ENCODE measurements around the gene AHDC1. TPM values are rescaled to one million over a fixed set of nuclear protein-coding genes. Genes with fewer than 3 reads are reported as not detected.

AHDC1 gene
- total and polyA plus RNA-seq, 2 of the 13 experiments (the other 11 are each of a cell fraction or from before 2014, with no cell fraction given): 1.0 to 2.7 TPM

DNA sequence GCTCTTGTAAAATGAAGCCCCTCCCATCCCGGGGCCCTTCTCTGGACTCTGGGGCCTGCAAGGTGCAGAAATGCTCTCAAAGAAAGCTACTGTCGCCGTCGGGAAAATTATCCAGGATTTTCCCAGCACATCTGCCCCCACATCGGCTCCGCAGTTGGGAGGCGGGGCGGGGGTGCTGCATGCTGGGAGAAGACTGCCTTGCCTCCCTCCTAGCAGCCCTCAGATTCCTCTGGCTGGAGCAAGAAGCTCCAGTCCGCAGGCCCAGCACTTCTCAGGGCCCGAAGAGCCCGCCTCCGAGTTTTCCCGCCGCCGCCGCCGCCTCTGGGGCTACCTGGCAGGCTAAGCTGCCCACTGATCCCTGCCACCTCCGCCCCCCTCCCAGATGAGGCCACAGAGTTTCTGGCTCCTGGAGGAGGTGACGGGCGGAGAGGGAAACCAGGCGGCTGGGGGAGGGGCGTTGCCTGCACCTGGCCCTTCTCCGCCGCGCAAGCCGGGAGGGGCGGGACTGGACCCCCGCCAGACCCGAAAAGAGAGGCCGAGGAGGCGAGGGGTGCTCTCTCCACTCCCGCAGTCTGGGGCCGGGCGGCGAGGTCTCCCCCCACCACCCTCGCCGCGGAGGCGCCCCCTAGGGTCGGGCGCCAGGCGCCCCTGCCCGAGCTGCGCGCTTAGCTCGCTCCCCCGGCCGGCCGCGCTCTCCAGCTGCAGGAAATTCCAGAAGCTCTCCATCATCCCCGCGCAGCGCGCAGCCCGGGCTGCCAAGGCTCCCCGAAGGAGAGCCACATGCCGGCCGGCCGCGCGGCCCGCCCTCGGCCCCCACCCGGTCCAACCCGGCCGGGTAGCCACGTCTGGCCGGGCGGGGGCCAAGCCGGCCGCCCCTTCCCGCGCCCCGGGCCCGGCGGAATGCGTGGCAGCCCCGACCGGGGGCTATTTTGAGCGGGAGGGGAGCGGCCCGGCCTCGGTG lies 28.8 kb downstream of the AHDC1 start (continued):
- TF ChIP-seq, protein P1, sequence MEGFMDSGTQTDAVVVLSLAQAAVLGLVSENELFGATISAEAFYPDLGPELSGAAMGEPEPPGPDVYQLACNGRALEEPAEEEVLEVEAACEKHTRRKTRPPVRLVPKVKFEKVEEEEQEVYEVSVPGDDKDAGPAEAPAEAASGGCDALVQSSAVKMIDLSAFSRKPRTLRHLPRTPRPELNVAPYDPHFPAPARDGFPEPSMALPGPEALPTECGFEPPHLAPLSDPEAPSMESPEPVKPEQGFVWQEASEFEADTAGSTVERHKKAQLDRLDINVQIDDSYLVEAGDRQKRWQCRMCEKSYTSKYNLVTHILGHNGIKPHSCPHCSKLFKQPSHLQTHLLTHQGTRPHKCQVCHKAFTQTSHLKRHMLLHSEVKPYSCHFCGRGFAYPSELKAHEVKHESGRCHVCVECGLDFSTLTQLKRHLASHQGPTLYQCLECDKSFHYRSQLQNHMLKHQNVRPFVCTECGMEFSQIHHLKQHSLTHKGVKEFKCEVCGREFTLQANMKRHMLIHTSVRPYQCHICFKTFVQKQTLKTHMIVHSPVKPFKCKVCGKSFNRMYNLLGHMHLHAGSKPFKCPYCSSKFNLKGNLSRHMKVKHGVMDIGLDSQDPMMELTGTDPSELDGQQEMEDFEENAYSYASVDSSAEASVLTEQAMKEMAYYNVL (CRISPR knock-in tag; IDR thresholded peaks at IDR 0.05; ENCODE audit: borderline replicate concordance): 0 out of 2 replicates have a peak, but pooled peaks have one; percentile 47
- TF ChIP-seq, protein P2, sequence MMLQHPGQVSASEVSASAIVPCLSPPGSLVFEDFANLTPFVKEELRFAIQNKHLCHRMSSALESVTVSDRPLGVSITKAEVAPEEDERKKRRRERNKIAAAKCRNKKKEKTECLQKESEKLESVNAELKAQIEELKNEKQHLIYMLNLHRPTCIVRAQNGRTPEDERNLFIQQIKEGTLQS (CRISPR knock-in tag; IDR thresholded peaks at IDR 0.05): peak; percentile 40; the same call in 1 of the 2 replicates
- TF ChIP-seq CHD4 (IDR thresholded peaks at IDR 0.05; ENCODE audit: borderline replicate concordance, low read length) (0 out of 2 replicates have a peak, but pooled peaks have one; percentile 9), THAP11 (CRISPR knock-in tag; IDR thresholded peaks at IDR 0.05) (0 out of 2 replicates have a peak, but pooled peaks have one; percentile 6), GABPB1 (CRISPR knock-in tag; IDR thresholded peaks at IDR 0.05) (peak; percentile 22; the same call in 1 of the 2 replicates), LCORL (IDR thresholded peaks at IDR 0.05) (no peak), LCORL (CRISPR knock-in tag; IDR thresholded peaks at IDR 0.05) (no peak; the same call in 1 of the 2 replicates), HNRNPK (IDR thresholded peaks at IDR 0.05; ENCODE audit: low read depth, low read length, poor library complexity, severe bottlenecking) (peak; percentile 7), ZNF670 (CRISPR knock-in tag; IDR thresholded peaks at IDR 0.05; ENCODE audit: borderline replicate concordance) (no peak), SP4 (CRISPR knock-in tag; IDR thresholded peaks at IDR 0.05) (peak; percentile 39; the same call in 1 of the 2 replicates), ZBTB7A (CRISPR knock-in tag; IDR thresholded peaks at IDR 0.05) (0 out of 2 replicates have a peak, but pooled peaks have one; percentile 24), ZNF790 (CRISPR knock-in tag; IDR thresholded peaks at IDR 0.05; ENCODE audit: borderline replicate concordance) (0 out of 2 replicates have a peak, but pooled peaks have one; percentile 46), SUZ12 (IDR thresholded peaks at IDR 0.05; ENCODE audit: low read depth, low read length) (no peak), ZNF263 (CRISPR knock-in tag; IDR thresholded peaks at IDR 0.05) (peak; percentile 63), MEIS2 (CRISPR knock-in tag; IDR thresholded peaks at IDR 0.05) (0 out of 2 replicates have a peak, but pooled peaks have one; percentile 3), ZNF563 (CRISPR knock-in tag; IDR thresholded peaks at IDR 0.05) (peak; percentile 35; the same call in 1 of the 2 replicates)
- TF ChIP-seq, protein P3, sequence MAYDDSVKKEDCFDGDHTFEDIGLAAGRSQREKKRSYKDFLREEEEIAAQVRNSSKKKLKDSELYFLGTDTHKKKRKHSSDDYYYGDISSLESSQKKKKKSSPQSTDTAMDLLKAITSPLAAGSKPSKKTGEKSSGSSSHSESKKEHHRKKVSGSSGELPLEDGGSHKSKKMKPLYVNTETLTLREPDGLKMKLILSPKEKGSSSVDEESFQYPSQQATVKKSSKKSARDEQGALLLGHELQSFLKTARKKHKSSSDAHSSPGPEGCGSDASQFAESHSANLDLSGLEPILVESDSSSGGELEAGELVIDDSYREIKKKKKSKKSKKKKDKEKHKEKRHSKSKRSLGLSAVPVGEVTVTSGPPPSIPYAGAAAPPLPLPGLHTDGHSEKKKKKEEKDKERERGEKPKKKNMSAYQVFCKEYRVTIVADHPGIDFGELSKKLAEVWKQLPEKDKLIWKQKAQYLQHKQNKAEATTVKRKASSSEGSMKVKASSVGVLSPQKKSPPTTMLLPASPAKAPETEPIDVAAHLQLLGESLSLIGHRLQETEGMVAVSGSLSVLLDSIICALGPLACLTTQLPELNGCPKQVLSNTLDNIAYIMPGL (CRISPR knock-in tag; IDR thresholded peaks at IDR 0.05; ENCODE audit: borderline replicate concordance in 1 of 2, low read depth in 1 of 2): peak in 1 of 2 experiments; percentile 53; a peak in 2 of 4 replicates
- TF ChIP-seq, protein P4, sequence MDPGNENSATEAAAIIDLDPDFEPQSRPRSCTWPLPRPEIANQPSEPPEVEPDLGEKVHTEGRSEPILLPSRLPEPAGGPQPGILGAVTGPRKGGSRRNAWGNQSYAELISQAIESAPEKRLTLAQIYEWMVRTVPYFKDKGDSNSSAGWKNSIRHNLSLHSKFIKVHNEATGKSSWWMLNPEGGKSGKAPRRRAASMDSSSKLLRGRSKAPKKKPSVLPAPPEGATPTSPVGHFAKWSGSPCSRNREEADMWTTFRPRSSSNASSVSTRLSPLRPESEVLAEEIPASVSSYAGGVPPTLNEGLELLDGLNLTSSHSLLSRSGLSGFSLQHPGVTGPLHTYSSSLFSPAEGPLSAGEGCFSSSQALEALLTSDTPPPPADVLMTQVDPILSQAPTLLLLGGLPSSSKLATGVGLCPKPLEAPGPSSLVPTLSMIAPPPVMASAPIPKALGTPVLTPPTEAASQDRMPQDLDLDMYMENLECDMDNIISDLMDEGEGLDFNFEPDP (CRISPR knock-in tag; conservative IDR thresholded peaks at IDR 0.05): 0 out of 2 replicates have a peak, but pooled peaks have one; percentile 4

Data from HepG2 (cell line).